Measurements from ENCODE around the gene LNPK. TPM values are rescaled to one million over a fixed set of nuclear protein-coding genes. Genes with fewer than 3 reads are reported as not detected.

LNPK gene
- polyA plus RNA-seq, 1 donor (not counting 4 experiments of a cell fraction or from before 2014, with no cell fraction given) = 32.1 TPM

DNA sequence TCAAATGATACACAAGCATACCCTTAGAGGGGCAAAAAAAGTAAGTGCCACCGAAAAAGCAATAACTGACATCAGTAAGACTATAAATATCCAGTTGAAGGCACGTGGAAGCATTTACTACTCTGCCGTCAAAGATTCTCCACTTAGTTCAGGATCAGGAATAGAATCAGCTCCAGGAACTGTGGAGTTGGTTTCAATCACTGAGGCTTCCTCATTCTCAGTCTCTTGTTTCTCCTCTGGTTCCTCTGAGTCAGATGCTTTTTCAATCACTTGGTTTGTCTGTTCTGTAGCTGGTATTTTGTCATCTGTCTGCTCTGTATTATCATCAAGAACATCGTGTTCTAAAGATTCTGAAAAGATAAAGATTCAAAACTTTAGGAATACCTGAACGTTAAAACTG, 72.2 kb downstream of the LNPK start:
- Histone ChIP-seq H3K9ac (ENCODE audit: control insufficient read depth, extremely low read depth, insufficient read depth, low read length) (no peak overlapping the region), H4K20me1 (ENCODE audit: control insufficient read depth, extremely low read depth, insufficient read depth, low read length) (no peaks in the 10 kb centered on the region), H3K79me2 (ENCODE audit: control insufficient read depth, insufficient read depth, low read length) (no peaks in the 10 kb centered on the region), H3K36me3 (ENCODE audit: control insufficient read depth in 2 of 2, extremely low read depth in 1 of 2, insufficient read depth in 2 of 2, low read length in 2 of 2) (no peaks in the 10 kb centered on the region), H3K4me2 (ENCODE audit: control insufficient read depth, extremely low read depth, insufficient read depth, low read depth, low read length) (no peak overlapping the region), H3K27me3 (ENCODE audit: control insufficient read depth, extremely low read depth, insufficient read depth, low read length) (no peaks in the 10 kb centered on the region), H3K9me1 (ENCODE audit: control insufficient read depth, extremely low read depth, insufficient read depth, low read length) (no peaks in the 10 kb centered on the region), H3K4me1 (ENCODE audit: control insufficient read depth, extremely low read depth, insufficient read depth, low read length) (peaks cover 19% of the 10 kb centered on the region), H3K9me3 (ENCODE audit: control insufficient read depth, low read depth, low read length) (no peaks in the 10 kb centered on the region), H2AFZ (ENCODE audit: control insufficient read depth, low read length) (no peak overlapping the region), H3K27ac (ENCODE audit: control insufficient read depth, insufficient read depth, low read length) (peak overlapping the region; percentile 64), H3K4me3 (ENCODE audit: control insufficient read depth in 2 of 3, extremely low read depth in 1 of 3, insufficient read depth in 2 of 3, low read depth in 1 of 3, low read length in 3 of 3) (no peak overlapping the region)
- FAIRE-seq (peak; percentile 67), DNase-seq (ENCODE audit: low read depth, low spot score) (peak; percentile 7)
- TF ChIP-seq EZH2 (IDR thresholded peaks at IDR 0.05; ENCODE audit: low read length) = no peak
- TF ChIP-seq, protein P1, sequence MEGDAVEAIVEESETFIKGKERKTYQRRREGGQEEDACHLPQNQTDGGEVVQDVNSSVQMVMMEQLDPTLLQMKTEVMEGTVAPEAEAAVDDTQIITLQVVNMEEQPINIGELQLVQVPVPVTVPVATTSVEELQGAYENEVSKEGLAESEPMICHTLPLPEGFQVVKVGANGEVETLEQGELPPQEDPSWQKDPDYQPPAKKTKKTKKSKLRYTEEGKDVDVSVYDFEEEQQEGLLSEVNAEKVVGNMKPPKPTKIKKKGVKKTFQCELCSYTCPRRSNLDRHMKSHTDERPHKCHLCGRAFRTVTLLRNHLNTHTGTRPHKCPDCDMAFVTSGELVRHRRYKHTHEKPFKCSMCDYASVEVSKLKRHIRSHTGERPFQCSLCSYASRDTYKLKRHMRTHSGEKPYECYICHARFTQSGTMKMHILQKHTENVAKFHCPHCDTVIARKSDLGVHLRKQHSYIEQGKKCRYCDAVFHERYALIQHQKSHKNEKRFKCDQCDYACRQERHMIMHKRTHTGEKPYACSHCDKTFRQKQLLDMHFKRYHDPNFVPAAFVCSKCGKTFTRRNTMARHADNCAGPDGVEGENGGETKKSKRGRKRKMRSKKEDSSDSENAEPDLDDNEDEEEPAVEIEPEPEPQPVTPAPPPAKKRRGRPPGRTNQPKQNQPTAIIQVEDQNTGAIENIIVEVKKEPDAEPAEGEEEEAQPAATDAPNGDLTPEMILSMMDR (optimal IDR thresholded peaks at IDR 0.05 in 1 of 3, IDR thresholded peaks at IDR 0.05 in 1 of 3, conservative IDR thresholded peaks at IDR 0.05 in 1 of 3; ENCODE audit: extremely low read depth in 1 of 3, insufficient read depth in 2 of 3, low read length in 3 of 3) = no peak
- dilution Hi-C loops (cut with MboI; ENCODE audit: extremely low pct_ligation_motif_present, low sequenced_read_pairs) = no loop called here

DNA sequence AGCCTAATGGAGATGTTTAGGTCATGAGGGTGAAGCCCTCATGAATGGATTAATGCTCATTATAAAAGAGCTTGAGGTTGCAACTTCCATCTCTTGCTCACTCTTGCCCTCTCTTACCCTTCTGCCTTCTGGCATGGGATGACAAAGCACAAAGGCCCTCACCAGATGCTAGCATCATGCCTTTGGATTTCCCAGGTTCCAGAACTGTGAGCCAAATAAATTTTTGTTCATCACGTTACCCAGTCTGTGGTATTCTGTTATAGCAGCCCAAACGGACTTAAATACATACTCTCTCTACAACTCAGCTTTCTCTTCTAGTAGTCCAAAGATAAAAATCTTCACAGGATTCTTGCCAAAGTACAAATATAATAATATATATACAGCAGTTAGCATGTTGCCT, 75.8 kb downstream of the LNPK start:
- Histone ChIP-seq H3K27ac (ENCODE audit: control insufficient read depth, insufficient read depth, low read length) (no peak overlapping the region), H3K79me2 (ENCODE audit: control insufficient read depth, insufficient read depth, low read length) (no peaks in the 10 kb centered on the region), H3K9me3 (ENCODE audit: control insufficient read depth, low read depth, low read length) (no peaks in the 10 kb centered on the region), H3K9me1 (ENCODE audit: control insufficient read depth, extremely low read depth, insufficient read depth, low read length) (no peaks in the 10 kb centered on the region), H3K4me3 (ENCODE audit: control insufficient read depth in 2 of 3, extremely low read depth in 1 of 3, insufficient read depth in 2 of 3, low read depth in 1 of 3, low read length in 3 of 3) (no peak overlapping the region), H3K27me3 (ENCODE audit: control insufficient read depth, extremely low read depth, insufficient read depth, low read length) (no peaks in the 10 kb centered on the region), H4K20me1 (ENCODE audit: control insufficient read depth, extremely low read depth, insufficient read depth, low read length) (no peaks in the 10 kb centered on the region), H3K36me3 (ENCODE audit: control insufficient read depth in 2 of 2, extremely low read depth in 1 of 2, insufficient read depth in 2 of 2, low read length in 2 of 2) (no peaks in the 10 kb centered on the region), H3K4me2 (ENCODE audit: control insufficient read depth, extremely low read depth, insufficient read depth, low read depth, low read length) (no peak overlapping the region), H3K9ac (ENCODE audit: control insufficient read depth, extremely low read depth, insufficient read depth, low read length) (no peak overlapping the region), H2AFZ (ENCODE audit: control insufficient read depth, low read length) (no peak overlapping the region), H3K4me1 (ENCODE audit: control insufficient read depth, extremely low read depth, insufficient read depth, low read length) (peaks cover 16% of the 10 kb centered on the region)
- dilution Hi-C loops (cut with MboI; ENCODE audit: extremely low pct_ligation_motif_present, low sequenced_read_pairs) = no loop called here
- DNase-seq (ENCODE audit: low read depth, low spot score) (peak; percentile 21), FAIRE-seq (no peak)
- TF ChIP-seq EZH2 (IDR thresholded peaks at IDR 0.05; ENCODE audit: low read length) = no peak
- TF ChIP-seq, protein P1 (optimal IDR thresholded peaks at IDR 0.05 in 1 of 3, IDR thresholded peaks at IDR 0.05 in 1 of 3, conservative IDR thresholded peaks at IDR 0.05 in 1 of 3; ENCODE audit: extremely low read depth in 1 of 3, insufficient read depth in 2 of 3, low read length in 3 of 3) = no peak

Measured in keratinocyte (primary cell).